HG03108 (cell line): ENCODE measurements around the gene CIITA.
"Not testable (repeated sequence)": the region's sequence is repeated elsewhere in the genome, so short reads cannot be mapped to it uniquely, and the experiment has no call there.

Experiments used
- ATAC-seq: cut with Tn5 transposase; IDR thresholded peaks from one replicate; pipeline ENCODE4 v1.9.1; 2021; ENCODE audit warnings: moderate library complexity; ENCODE audit not compliant: unreplicated experiment

Gene CIITA

GRCh38 chr16:10933865-10934264 is 56.9 kb downstream of the CIITA start:
- no peak for ATAC-seq

- no peak for ATAC-seq
Measured at GRCh38 chr16:10934325-10935107, 57.5 kb downstream of the CIITA start.

- ATAC-seq, result no peak
Measured at GRCh38 chr16:10935226-10935915, 58.4 kb downstream of the CIITA start.

DNA sequence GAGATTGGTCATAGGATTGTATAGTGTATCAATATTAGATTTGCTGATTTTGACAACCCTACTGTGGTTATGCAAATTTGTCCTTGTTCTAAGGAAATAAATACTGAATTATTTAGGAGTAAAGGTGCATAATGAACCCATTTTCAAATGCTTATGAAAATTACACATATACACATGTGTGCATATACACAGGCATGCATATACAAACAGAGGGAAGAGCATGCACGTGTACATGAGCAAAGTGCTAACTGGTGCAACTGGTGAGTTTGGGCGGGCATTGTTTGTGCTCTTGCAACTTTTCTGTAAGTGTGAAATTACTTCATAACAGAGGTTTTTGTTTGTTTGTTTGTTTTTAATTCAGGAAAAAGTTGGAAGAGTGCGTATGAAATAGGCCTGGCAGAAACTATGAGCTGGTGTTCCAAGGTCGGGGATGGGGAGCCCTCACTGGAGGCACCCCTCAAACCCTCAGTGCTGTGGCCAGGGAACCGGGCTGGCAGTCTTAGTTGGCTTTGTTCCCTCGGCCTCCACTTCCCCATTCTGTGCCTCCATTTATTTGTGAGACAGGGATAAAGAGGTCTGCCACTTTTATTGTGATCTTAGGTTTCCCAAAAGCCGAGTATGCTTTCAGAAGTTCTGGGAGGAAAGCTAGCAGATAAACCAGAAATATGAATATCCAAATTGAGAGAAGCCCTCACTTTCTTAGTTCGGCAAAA is 59.4 kb downstream of the CIITA start:
- ATAC-seq, result no peak

GRCh38 chr16:10937068-10937859 is 60.3 kb downstream of the CIITA start:
- no peak for ATAC-seq

GRCh38 chr16:10938321-10938720 is 61.3 kb downstream of the CIITA start:
- ATAC-seq, result no peak

DNA sequence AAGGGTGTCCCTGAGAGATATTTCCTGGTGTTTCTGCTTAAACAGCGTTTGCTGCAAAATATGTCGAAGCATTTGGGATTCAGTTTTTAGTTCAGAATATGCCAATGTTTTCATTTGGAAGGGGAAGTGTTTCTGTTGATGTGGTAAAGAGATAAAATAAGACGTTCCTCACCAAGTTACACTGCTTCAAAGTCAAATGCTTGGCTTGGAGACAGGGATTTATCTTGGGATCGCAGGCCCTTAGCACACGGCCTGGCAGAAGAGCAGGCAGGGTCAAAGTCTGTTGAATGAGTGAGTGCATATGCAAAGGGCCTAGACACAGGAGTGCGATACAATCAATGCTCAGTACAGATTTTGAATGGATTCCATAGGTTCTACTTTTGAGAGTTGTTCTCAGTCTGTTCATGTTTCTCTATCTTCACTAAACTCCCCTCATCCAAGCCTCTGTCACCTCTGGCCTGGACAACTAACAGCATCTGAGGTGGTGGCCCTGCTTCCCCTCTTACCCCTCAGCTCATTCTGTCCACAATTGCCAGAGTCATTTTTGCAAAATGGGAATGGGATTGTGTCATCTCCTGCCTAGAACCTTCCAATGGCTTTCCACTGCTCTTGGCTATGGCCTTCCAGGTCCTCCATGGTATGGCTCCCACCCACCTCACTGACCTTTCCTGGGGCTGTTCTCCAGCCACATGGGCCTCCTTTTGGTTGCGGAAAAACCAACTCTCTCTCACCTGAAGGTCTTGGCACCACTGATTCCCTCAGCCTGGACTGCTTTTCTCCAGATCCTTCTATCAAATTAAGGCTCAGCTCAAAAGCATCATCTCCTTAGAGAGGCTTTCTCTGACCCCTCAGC is 62.0 kb downstream of the CIITA start:
- ATAC-seq, result no peak

DNA sequence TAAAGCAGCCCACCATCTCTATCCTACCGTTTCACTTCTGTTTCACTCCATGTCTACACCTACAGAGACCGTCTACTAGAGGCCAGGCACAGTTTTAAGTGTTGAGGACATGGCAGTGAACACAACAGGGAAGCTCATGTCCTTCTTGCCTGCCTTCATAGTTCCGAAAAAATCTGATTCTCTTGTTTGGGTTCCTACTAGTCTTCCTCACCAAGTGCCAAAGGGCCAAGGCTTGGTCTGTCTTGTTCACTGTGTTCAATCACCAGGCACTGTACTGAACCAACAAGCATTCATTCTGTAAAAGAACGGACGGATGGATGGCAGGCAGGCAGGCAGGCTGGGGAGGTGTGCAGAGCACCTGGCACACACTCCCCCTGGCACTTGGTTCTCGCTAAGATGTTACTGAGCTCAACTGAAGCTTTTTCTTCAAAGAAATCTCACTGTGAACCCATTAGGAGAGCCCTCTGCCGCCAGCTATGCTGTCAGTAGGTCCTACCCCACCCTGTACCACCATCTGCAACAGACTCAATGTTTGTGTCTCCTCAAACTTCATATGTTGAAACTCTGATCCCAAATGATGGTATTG is 62.7 kb downstream of the CIITA start:
- no peak for ATAC-seq

DNA sequence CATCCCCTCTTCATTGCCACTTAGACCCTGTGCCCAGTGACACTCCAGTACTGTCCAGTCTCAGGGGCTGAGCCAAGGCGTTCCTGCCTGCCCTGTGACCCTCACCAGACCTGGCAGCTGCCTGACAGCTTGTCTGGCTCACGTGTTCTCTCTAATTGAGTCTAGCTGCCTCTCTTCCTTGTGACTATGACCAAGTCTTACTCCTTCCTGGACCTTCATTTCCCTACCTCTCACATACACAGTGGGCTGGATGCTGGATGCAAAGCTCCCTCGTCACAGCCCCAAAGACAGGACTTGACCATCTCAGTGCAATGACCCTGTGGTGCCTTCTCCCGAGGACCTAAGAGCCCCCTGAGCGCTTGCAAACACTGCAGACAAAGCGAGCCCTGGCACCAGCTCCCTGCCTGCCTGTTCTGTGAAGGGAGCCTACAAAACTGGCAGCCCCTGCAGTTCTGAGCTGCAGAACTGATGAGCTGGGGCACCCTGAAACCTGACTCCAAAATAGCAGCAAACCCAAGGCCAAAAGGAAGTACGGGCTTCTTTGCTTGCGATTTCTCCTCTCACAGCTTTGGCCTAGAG is 63.6 kb downstream of the CIITA start:
- ATAC-seq, result no peak

- no peak for ATAC-seq
Measured at GRCh38 chr16:10941127-10941933, 64.3 kb downstream of the CIITA start.

GRCh38 chr16:10941935-10942351 is 64.9 kb downstream of the CIITA start:
- ATAC-seq, result not testable (repeated sequence)

DNA sequence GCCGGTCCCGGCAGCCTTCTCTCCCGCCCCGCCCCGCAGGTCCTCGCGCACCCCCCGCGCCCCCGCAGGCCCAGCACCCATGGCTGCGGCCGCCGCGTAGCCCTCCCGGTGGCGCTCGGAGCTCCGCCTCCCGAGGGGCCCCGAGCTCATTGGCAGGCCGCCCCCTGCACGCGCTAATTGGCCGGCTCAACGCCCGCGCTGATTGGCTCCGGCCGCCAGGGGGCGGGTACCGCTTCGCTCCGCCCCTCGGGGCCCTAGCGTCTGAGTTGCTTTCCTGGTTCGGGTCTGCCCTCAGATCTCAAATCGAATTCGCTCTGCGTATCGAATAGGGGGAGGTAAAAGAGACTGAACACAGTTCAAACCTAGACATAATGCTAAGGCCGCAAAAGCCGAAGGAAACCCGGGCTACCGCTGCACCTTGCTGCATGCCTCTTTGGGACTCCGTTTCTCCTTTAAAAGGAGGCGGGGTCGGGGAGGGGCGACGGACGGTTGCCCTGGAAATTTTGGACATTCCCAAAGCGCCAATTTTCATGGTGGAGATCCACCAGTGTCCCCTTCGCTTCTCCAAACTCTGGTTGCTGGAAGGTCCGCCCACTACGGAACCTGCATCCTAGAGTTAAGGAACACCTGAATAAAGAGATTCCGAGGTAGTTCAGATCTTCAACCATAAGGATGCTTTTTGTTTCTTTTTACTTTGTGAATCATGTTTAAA is 65.5 kb downstream of the CIITA start, which contains the start of gene DEXI:
Gene DEXI (minus strand): TSS at position 117 of the 712 bp plus-strand sequence. CDS start 463 bp downstream, outside the sequence.
- peak; percentile 65 for ATAC-seq

- ATAC-seq, result no peak
Measured at GRCh38 chr16:10943064-10943353, 66.0 kb downstream of the CIITA start.

DNA sequence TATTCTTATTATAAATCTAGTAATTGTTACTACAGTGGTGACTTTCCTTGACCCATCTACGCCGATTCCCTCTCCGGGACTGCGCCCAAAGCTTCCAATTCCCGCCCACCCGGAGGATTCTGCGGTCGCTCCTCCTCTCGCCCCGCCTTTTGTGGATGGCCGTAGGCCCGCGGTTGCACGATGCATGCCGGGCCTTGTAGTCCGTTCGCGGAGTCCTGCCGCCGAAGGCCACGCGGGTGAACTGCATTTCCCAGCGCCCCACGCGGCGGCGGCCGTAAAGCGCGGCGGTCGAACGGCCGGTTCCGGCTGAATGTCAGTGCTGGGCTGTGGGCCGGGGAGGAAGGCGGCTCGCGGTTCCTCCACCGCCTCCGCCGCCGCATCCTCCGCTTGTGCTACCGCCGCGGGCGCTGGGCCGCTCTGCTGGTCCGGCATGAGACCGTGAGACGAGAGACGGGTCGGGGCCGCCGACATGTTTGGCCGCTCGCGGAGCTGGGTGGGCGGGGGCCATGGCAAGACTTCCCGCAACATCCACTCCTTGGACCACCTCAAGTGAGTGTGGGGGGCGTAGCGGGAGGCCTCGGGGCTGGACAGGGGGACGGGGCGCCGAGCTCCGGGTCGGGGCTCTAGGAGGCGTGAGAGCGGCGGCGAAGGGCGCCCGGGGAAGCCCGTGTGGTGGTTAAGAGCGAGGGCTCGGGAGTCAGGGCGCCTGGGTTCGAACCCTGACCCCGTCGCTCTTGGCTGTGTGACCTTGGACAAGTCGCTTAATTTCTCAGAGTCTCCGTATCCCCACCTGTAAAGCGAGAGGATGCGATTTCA is 67.5 kb downstream of the CIITA start, which contains the start of gene CLEC16A:
Gene CLEC16A (plus strand): TSS at position 316 of the 816 bp plus-strand sequence. CDS start 154 bp downstream, at position 470.
- ATAC-seq, result peak; percentile 56

GRCh38 chr16:10945065-10945787 is 68.2 kb downstream of the CIITA start:
- no peak for ATAC-seq

- no peak for ATAC-seq
Measured at GRCh38 chr16:10946308-10946707, 69.3 kb downstream of the CIITA start.
